ENCODE measurements around the gene MOSPD2. TPM values are rescaled to one million over a fixed set of nuclear protein-coding genes. Genes with fewer than 3 reads are reported as not detected.

The MOSPD2 gene
- total RNA-seq, 1 experiment from 2014 or later, result 6.4 TPM

DNA sequence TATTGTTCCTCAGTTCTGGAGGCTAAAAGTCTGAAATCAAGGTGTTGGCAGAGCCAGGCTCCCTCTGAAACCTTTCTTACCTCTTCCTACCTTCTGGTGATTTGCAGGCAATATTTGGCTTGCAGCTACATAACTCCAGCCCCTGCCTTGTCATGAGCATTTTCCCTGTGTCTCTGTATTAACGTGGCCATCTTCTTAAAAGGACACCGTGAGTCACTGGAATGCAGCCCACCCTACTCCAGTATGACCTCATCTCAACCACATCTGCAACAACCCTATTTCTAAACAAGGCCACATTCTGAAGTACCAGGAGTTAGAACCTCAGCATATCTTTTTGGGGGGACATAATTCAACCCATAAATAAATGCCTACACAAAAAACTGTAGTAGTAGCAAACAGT is 41.1 kb upstream of the MOSPD2 start:
- Mint-ChIP-seq H3K27ac (no peak overlapping the region; a peak in 1 of 7 replicates), H3K4me3 (no peak overlapping the region), H3K27me3 (ENCODE audit: low read depth) (no peaks in the 10 kb centered on the region), H3K36me3 (ENCODE audit: insufficient read depth in 1 of 3, low read depth in 3 of 3) (peaks cover 33 to 42% (median 33%) of the 10 kb centered on the region in 3 experiments), H3K9me3 (peaks cover 69 to 76% of the 10 kb centered on the region in 2 experiments), H3K4me1 (no peaks in the 10 kb centered on the region)
- Histone ChIP-seq H2AK5ac (ENCODE audit: insufficient read length, low read length) (no peak overlapping the region), H4K5ac (ENCODE audit: insufficient read length, low read depth, low read length) (no peak overlapping the region), H2BK120ac (ENCODE audit: low read depth, low read length, poor library complexity, severe bottlenecking) (no peak overlapping the region), H3K18ac (ENCODE audit: insufficient read length, low read depth, low read length) (no peak overlapping the region), H3K4ac (ENCODE audit: low read depth, low read length) (no peak overlapping the region), H3K27me3 (ENCODE audit: insufficient read depth, low read length) (no peaks in the 10 kb centered on the region), H3K23ac (ENCODE audit: insufficient read length, low read depth, low read length) (no peak overlapping the region), H3K9me3 (ENCODE audit: control insufficient read depth, low read depth, low read length) (peaks cover 10% of the 10 kb centered on the region), H3K79me1 (ENCODE audit: insufficient read depth, low read depth, low read length, poor library complexity, severe bottlenecking) (no peaks in the 10 kb centered on the region), H4K8ac (replicated peaks; ENCODE audit: insufficient read length, low read depth, low read length) (no peak overlapping the region), H2AFZ (ENCODE audit: low read length) (no peak overlapping the region), H3K23me2 (ENCODE audit: insufficient read length, low read depth, low read length, poor library complexity, severe bottlenecking) (no peaks in the 10 kb centered on the region), H3K14ac (ENCODE audit: insufficient read depth, low read length) (no peak overlapping the region), H3K27ac (ENCODE audit: insufficient read length, low read depth, low read length) (no peak overlapping the region), H2BK20ac (ENCODE audit: low read depth, low read length, poor library complexity, severe bottlenecking) (no peak overlapping the region), H3K79me2 (ENCODE audit: insufficient read depth, low read length) (no peaks in the 10 kb centered on the region), H3K4me2 (ENCODE audit: insufficient read depth, insufficient read length, low read length) (no peak overlapping the region), H3K56ac (ENCODE audit: insufficient read length, low read depth, low read length) (no peak overlapping the region), H3K9ac (ENCODE audit: extremely low read depth, insufficient read length, low read length) (no peak overlapping the region), H3T11ph (ENCODE audit: low read length) (no peak overlapping the region), H4K20me1 (ENCODE audit: control insufficient read depth, insufficient read depth, insufficient read length) (no peaks in the 10 kb centered on the region), H4K91ac (ENCODE audit: insufficient read length, low read depth, low read length) (no peak overlapping the region), H2BK5ac (ENCODE audit: insufficient read length, low read length) (no peak overlapping the region), H3K4me1 (ENCODE audit: insufficient read depth, low read length) (no peaks in the 10 kb centered on the region), H2BK12ac (ENCODE audit: insufficient read length, low read depth, low read length) (no peak overlapping the region), H2BK15ac (ENCODE audit: low read depth, low read length) (no peak overlapping the region)
- DNase-seq, result no peak
- TF ChIP-seq, protein P1, sequence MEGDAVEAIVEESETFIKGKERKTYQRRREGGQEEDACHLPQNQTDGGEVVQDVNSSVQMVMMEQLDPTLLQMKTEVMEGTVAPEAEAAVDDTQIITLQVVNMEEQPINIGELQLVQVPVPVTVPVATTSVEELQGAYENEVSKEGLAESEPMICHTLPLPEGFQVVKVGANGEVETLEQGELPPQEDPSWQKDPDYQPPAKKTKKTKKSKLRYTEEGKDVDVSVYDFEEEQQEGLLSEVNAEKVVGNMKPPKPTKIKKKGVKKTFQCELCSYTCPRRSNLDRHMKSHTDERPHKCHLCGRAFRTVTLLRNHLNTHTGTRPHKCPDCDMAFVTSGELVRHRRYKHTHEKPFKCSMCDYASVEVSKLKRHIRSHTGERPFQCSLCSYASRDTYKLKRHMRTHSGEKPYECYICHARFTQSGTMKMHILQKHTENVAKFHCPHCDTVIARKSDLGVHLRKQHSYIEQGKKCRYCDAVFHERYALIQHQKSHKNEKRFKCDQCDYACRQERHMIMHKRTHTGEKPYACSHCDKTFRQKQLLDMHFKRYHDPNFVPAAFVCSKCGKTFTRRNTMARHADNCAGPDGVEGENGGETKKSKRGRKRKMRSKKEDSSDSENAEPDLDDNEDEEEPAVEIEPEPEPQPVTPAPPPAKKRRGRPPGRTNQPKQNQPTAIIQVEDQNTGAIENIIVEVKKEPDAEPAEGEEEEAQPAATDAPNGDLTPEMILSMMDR (conservative IDR thresholded peaks at IDR 0.05), result no peak
- WGBS (ENCODE audit: extremely low coverage, insufficient read length, low lambda C conversion rate), result no CpG with 5 or more reads among the region's 2 CpGs

Measured in H9 (cell line).